ENCODE results near the gene RANGAP1.
A peak's percentile ranks its signal among the peaks of the same experiment; 100 is the strongest.
"Not testable (repeated sequence)": the region's sequence is repeated elsewhere in the genome, so short reads cannot be mapped to it uniquely, and the experiment has no call there.

RANGAP1 gene

DNA sequence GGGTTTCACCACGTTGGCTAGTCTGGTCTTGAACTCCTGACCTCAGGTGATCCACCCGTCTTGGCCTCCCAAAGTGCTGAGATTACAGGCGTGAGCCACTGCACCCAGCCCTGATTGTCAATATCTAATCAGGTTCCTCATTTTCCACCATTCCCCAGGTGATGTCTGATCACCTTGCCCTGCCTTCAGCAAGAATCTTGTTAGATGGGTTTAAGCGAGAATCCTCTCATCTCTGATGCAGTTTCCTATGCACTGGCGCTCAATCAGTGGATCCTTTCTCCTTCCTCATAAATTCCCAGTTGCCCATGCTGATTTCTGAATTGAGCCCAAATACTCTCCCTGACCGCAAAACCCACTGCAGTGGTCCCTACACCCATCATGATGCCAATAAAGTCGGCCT is 14.7 kb upstream of the RANGAP1 start:
- DNase-seq (ENCODE audit: low read depth, low spot score), result no peak

DNA sequence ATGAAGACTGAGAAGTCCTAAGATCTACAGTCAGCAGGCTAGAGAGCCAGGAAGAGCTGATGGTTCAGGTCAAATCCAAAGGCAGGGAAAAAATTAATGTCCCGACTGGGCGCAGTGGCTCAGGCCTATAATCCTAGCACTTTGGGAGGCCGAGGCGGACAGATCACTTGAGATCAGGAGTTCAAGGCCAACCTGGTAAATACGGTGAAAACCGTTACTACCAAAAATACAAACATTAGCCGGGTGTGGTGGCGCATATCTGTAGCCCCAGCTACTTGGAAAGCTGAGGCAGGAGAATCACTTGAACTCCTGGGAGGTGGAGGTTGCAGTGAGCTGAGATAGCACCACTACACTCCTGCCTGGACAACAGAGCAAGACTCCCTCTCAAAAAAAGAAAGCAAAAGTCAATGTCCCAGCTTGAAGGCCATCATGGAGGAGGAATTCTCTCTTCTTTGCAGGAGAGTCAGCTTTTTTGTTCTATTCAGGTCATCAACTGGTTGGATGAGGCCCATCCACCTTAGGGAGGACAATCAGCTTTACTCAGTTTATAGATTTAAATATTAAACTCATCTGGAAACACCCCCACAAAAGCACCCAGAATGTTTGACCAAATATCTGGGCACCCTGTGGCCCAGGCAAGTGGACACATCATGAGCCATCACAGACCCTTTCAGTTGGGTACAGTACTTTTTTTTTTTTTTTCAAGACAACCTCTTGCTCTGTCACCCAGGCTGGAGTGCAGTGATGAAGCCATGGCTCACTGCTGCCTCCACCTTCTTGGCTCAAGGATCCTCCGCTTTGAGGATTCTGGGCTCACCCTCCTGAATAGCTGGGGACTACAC is 11.1 kb upstream of the RANGAP1 start:
- DNase-seq (ENCODE audit: low read depth, low spot score), result no peak

DNA sequence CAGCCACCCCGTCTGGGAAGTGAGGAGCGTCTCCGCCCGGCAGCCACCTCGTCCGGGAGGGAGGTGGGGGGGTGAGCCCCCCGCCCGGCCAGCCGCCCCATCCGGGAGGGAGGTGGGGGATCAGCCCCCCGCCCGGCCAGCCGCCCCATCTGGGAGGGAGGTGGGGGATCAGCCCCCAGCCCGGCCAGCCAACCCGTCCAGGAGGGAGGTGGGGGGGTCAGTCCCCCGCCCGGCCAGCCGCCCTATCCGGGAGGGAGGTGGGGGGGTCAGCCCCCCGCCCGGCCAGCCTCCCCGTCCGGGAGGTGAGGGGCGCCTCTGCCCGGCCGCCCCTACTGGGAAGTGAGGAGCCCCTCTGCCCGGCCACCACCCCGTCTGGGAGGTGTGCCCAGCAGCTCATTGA is 8.8 kb upstream of the RANGAP1 start:
- not testable (repeated sequence) for DNase-seq (ENCODE audit: low read depth, low spot score)

GRCh38 chr22:41290262-41291221 is 4.6 kb upstream of the RANGAP1 start:
- no peak for DNase-seq (ENCODE audit: low read depth, low spot score)

DNA sequence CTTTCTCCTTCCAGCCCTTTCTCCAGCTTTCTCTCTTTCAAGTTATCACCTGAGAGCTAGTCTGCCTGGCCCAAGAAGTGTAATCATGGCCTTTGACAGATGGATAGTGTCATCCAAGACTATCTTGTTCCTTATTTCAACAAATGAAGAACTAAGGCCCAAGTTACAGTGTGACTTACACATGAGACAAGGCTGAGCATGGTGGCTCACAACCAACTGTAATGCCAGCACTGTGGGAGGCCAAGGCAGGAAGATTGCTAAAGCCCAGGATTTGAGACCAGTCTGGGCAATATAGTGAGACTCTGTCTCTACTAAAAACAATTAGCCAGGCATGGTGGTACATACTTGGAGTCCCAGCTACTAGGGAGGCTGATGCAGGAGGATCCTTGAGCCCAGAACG is 3.7 kb upstream of the RANGAP1 start:
- DNase-seq (ENCODE audit: low read depth, low spot score), result no peak

GRCh38 chr22:41288245-41288946 is 2.4 kb upstream of the RANGAP1 start:
- DNase-seq (ENCODE audit: low read depth, low spot score), result no peak

- DNase-seq (ENCODE audit: low read depth, low spot score), result no peak
These were observed 678 bp upstream of the RANGAP1 start for GRCh38 chr22:41286639-41287091.

- DNase-seq (ENCODE audit: low read depth, low spot score), result peak; percentile 81
These were observed 557 bp downstream of the RANGAP1 start for GRCh38 chr22:41285441-41285819.

DNA sequence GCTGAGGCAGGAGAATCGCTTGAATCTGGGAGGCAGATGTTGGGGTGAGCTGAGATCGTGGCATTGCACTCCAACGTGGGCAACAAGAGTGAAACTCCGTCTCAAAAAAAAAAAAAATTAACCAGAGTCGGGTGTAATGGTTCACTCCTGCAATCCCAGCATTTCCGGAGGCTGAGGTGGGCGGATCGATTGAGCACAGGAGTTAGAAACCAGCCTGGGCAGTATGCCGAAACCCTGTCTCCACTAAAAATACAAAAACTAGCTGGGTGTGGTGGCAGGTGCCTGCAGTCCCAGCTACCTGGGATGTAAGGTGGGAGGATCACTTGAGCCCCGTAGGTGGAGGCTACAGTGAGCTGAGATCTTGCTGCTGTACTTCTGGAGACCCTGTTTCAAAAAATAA is 1.5 kb downstream of the RANGAP1 start:
- DNase-seq (ENCODE audit: low read depth, low spot score), result no peak

DNA sequence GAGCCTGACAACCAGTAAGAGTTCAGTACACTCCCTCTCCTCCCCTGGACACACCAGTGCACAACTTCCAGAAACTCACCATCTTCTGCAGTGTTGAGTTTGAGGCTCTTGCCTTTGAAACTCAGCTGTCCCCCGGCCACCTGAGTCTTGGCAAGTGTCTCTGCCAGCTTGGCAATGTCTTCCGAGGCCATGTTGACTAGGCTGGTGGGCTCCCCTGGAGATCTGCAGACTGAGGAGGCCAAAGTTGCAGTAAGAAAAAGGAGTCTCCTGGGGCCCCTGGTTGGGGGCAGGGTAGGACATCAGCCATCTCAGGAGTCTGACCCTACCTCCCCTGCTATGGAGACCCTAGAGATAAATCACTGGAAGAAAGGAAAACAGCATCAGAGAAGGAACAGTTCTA is 5.1 kb downstream of the RANGAP1 start:
- DNase-seq (ENCODE audit: low read depth, low spot score), result no peak

DNA sequence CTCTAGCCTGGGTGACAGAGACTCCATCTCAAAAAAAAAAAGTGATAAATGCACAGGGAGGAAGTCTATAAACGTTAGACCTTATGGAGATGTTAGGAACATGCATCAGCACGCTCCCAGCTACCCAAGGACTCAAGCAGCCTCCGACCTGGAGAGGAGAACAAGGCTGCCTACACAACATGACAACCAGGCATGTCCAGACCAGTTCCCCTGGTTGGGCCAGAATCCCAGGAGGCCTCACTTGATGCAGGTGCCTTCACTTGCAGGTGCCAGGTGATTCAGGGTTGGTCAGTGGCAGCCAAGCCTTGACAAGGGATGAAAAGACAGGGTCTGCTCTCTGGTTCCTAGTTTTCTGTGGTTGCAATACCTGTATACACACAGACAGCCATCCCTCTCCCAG is 5.9 kb downstream of the RANGAP1 start:
- no peak for DNase-seq (ENCODE audit: low read depth, low spot score)

GRCh38 chr22:41274856-41275255 is 11.1 kb downstream of the RANGAP1 start:
- no peak for DNase-seq (ENCODE audit: low read depth, low spot score)

- no peak for DNase-seq (ENCODE audit: low read depth, low spot score)
These were observed 12.9 kb downstream of the RANGAP1 start for GRCh38 chr22:41273128-41273527.

- no peak for DNase-seq (ENCODE audit: low read depth, low spot score)
These were observed 14.2 kb downstream of the RANGAP1 start for GRCh38 chr22:41271787-41272186.

DNA sequence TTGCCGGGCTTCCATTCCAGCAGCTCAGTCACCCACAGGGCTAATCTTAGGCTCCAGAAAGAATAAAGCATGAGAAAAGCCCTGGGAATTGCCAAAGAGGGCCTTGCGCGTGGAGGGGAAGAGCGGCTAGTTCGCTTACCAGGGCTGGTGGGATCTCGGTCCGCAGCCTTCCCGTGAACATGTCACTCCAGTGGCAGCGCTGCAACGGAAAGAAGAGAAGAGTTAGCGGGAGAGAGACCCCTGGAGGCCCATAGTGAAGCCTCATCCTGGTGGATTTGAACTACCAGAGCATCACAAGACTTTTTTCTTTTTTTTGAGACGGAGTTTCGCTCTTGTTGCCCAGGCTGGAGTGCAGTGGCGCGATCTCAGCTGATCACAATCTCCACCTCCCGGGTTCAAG is 18.0 kb downstream of the RANGAP1 start:
- DNase-seq (ENCODE audit: low read depth, low spot score), result no peak

GRCh38 chr22:41264408-41264941 is 21.5 kb downstream of the RANGAP1 start:
- DNase-seq (ENCODE audit: low read depth, low spot score), result no peak

DNA sequence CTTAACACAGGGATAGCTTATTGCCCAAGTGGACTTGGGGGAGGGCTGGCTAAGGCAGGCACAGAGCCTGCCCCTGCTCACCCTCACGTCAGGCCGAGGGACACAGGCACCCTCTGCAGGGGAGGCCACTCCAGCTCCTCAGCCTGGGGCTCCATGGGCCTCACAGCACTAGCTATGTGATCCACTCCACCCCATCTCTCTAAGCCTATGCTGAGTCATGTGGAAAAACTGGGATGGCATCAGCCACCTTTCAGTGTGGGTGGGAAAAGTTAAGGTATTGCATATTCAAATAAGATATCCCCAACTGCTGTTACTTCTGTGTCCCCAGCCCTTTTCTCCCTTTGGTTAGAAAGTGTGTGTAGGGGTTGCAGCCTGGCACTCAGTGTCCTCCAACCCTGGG is 22.3 kb downstream of the RANGAP1 start:
- DNase-seq (ENCODE audit: low read depth, low spot score), result no peak

- no peak for DNase-seq (ENCODE audit: low read depth, low spot score)
These were observed 23.7 kb downstream of the RANGAP1 start for GRCh38 chr22:41262250-41262765.

DNA sequence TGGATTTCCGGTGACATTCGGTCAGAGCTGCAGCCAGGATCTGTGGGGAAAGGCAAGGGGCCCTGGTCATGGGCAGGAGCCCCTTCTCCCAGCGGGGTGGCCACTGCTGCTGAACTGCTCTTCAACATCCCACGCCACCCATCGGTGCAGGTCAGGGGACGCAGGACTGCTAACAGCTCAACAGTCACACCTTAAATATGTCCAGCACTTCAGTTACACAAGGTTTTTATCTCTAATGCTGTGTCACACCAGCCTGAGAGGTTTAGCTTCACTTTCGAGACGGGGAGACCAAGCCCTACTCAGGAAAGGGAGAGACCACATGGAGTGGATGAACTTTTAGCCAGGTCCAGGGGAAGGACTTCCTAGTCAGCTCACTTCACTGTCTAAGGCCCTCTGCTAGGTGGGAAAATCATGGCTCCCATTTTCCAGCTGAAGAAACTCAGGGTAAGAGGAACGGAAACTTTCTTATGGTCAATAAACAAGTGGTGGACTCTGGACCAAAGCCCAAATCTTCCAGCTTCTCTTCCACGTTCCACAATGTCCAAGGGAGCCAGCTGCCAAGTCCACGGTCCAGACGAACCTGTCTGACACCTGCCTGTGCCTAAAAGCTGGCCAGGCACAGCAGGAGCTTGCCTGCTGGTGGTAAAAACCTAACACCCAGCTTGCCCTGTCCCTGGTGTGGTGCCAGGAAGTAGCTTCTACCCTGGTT is 24.3 kb downstream of the RANGAP1 start:
- DNase-seq (ENCODE audit: low read depth, low spot score), result no peak

DNA sequence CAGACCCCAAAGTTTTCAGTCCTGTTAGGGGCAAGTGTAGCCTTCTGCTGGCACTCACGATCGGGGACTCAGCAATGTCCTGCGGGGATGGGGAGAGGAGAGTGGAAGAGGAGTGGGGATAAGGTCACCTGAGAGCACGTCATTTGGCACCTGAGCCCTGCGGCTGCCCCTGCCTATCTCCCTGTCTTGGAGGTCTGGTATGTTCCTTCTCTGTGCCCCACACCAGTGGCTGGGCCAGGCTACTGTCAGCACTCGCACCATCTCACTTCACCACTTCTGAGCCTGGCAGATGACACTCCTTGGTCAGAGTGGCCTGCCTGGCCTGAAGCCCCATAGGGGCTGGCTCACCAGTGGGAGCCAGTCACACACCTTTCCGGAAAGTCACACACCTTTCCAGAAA is 25.1 kb downstream of the RANGAP1 start:
- no peak for DNase-seq (ENCODE audit: low read depth, low spot score)

DNA sequence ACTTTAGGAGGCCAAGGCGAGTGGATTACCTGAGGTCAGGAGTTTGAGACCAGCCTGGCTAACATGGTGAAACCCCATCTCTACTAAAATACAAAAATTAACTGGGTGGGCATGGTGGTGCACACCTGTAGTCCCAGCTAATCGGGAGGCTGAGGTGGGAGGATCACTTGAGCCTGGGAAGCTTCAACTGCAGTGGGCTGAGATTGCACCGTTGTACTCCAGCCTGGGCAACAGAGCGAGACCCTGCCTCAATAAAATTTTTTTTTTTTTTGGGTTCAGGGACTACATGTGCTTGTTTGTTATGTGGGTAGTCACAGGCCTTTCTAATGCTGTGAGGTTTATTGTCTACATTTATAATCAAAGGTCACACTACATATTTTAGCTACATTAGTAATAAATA is 26.2 kb downstream of the RANGAP1 start:
- DNase-seq (ENCODE audit: low read depth, low spot score), result not testable (repeated sequence)

Measured in activated naive CD8-positive, alpha-beta T cell treated with anti-CD3 and anti-CD28 coated beads, Interleukin-2, amount 50 U/mL, for 16 hours (primary cell).